ENCODE data around the gene ERO1A. TPM values are rescaled to one million over a fixed set of nuclear protein-coding genes. Genes with fewer than 3 reads are reported as not detected.
A peak's percentile ranks its signal among the peaks of the same experiment; 100 is the strongest.

Gene ERO1A
- polyA plus RNA-seq, 1 donor from 2014 or later, result 45.7 TPM

DNA sequence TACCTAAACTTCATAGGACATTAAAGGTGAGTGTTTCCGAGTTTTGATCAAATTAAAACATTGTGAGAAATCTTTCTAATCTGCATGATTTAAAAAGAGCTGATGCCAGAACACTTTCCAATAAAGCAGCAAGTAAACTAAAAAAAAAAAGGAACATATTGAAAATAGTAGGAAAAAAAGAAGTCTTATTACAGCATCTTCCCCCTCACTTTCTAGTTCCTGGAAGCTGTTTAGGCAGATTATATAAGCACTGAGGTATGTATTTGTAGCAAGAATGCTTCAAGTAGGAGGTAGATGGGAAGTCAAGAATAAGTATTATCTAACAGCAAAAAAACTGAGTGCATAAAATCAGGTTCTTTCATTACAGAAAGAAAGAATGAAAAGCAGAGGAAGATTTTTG, 45.8 kb downstream of the ERO1A start:
- Histone ChIP-seq H3K9ac (ENCODE audit: low read length) (no peak overlapping the region), H4K20me1 (ENCODE audit: insufficient read depth) (no peaks in the 10 kb centered on the region), H3K4me2 (ENCODE audit: low read length) (no peak overlapping the region), H3K79me2 (replicated peaks; ENCODE audit: insufficient read depth, low read length) (no peaks in the 10 kb centered on the region), H3K36me3 (ENCODE audit: insufficient read depth, low read length) (peaks cover 8% of the 10 kb centered on the region), H3K9me3 (ENCODE audit: low read length) (no peaks in the 10 kb centered on the region), H3F3A (ENCODE audit: insufficient read depth, low read length, poor library complexity, severe bottlenecking) (no peaks in the 10 kb centered on the region), H2AFZ (ENCODE audit: low read depth, low read length) (no peak overlapping the region), H3K4me3 (ENCODE audit: low read length) (no peak overlapping the region), H3K9me2 (ENCODE audit: insufficient read depth, low read length) (no peaks in the 10 kb centered on the region), H3K27ac (ENCODE audit: low read length) (no peak overlapping the region), H3K27me3 (ENCODE audit: insufficient read depth, low read depth, low read length) (no peaks in the 10 kb centered on the region)
- TF ChIP-seq REST (IDR thresholded peaks at IDR 0.05; ENCODE audit: borderline replicate concordance), result no peak
- TF ChIP-seq EZH2 (IDR thresholded peaks at IDR 0.05; ENCODE audit: borderline replicate concordance, insufficient read depth, low read length, poor library complexity, severe bottlenecking), result no peak
- TF ChIP-seq EP300 (conservative IDR thresholded peaks at IDR 0.05; ENCODE audit: poor library complexity, severe bottlenecking), result no peak
- TF ChIP-seq POLR2AphosphoS5 (IDR thresholded peaks at IDR 0.05), result no peak
- no peak for TF ChIP-seq TAF1 (IDR thresholded peaks at IDR 0.05; ENCODE audit: low read depth)
- no peak for TF ChIP-seq SMC3 (conservative IDR thresholded peaks at IDR 0.05; ENCODE audit: poor library complexity)
- no peak for TF ChIP-seq CTCF (IDR thresholded peaks at IDR 0.05; ENCODE audit: poor library complexity, severe bottlenecking)
- TF ChIP-seq RAD21 (conservative IDR thresholded peaks at IDR 0.05), result no peak

- no peaks in the 10 kb centered on the region for H3K9me2 ChIP-seq (ENCODE audit: insufficient read depth, low read length)
- no peak for TF ChIP-seq SMC3 (conservative IDR thresholded peaks at IDR 0.05; ENCODE audit: poor library complexity)
- TF ChIP-seq POLR2AphosphoS5 (IDR thresholded peaks at IDR 0.05), result peak; percentile 9
- no peak overlapping the region for H3K4me2 ChIP-seq (ENCODE audit: low read length)
- H3K36me3 ChIP-seq (ENCODE audit: insufficient read depth, low read length), result peaks cover 22% of the 10 kb centered on the region
- H3K79me2 ChIP-seq (replicated peaks; ENCODE audit: insufficient read depth, low read length), result no peaks in the 10 kb centered on the region
- no peaks in the 10 kb centered on the region for H3F3A ChIP-seq (ENCODE audit: insufficient read depth, low read length, poor library complexity, severe bottlenecking)
- H3K9me3 ChIP-seq (ENCODE audit: low read length), result peaks cover 7% of the 10 kb centered on the region
- no peak overlapping the region for H3K9ac ChIP-seq (ENCODE audit: low read length)
- H4K20me1 ChIP-seq (ENCODE audit: insufficient read depth), result no peaks in the 10 kb centered on the region
- no peak overlapping the region for H3K27ac ChIP-seq (ENCODE audit: low read length)
- no peak overlapping the region for H2AFZ ChIP-seq (ENCODE audit: low read depth, low read length)
- no peak overlapping the region for H3K4me3 ChIP-seq (ENCODE audit: low read length)
- H3K27me3 ChIP-seq (ENCODE audit: insufficient read depth, low read depth, low read length), result no peaks in the 10 kb centered on the region
Observed at GRCh38 chr14:52641745-52642144, 53.6 kb downstream of the ERO1A start.

- H3K27me3 ChIP-seq (ENCODE audit: insufficient read depth, low read depth, low read length), result no peaks in the 10 kb centered on the region
- H4K20me1 ChIP-seq (ENCODE audit: insufficient read depth), result no peaks in the 10 kb centered on the region
- no peak overlapping the region for H2AFZ ChIP-seq (ENCODE audit: low read depth, low read length)
- peaks cover 13% of the 10 kb centered on the region for H3K36me3 ChIP-seq (ENCODE audit: insufficient read depth, low read length)
- H3K9ac ChIP-seq (ENCODE audit: low read length), result no peak overlapping the region
- H3F3A ChIP-seq (ENCODE audit: insufficient read depth, low read length, poor library complexity, severe bottlenecking), result no peaks in the 10 kb centered on the region
- no peak overlapping the region for H3K4me3 ChIP-seq (ENCODE audit: low read length)
- TF ChIP-seq MXI1 (conservative IDR thresholded peaks at IDR 0.05; ENCODE audit: poor library complexity, severe bottlenecking) (no peak), SMC3 (conservative IDR thresholded peaks at IDR 0.05; ENCODE audit: poor library complexity) (no peak), CTCF (IDR thresholded peaks at IDR 0.05; ENCODE audit: poor library complexity, severe bottlenecking) (no peak), REST (IDR thresholded peaks at IDR 0.05; ENCODE audit: borderline replicate concordance) (no peak), EP300 (conservative IDR thresholded peaks at IDR 0.05; ENCODE audit: poor library complexity, severe bottlenecking) (no peak), TAF1 (IDR thresholded peaks at IDR 0.05; ENCODE audit: low read depth) (no peak), POLR2AphosphoS5 (IDR thresholded peaks at IDR 0.05) (no peak), RAD21 (conservative IDR thresholded peaks at IDR 0.05) (no peak), EZH2 (IDR thresholded peaks at IDR 0.05; ENCODE audit: borderline replicate concordance, insufficient read depth, low read length, poor library complexity, severe bottlenecking) (no peak)
- H3K4me2 ChIP-seq (ENCODE audit: low read length), result no peak overlapping the region
- H3K9me3 ChIP-seq (ENCODE audit: low read length), result peaks cover 7% of the 10 kb centered on the region
- H3K9me2 ChIP-seq (ENCODE audit: insufficient read depth, low read length), result no peaks in the 10 kb centered on the region
- H3K79me2 ChIP-seq (replicated peaks; ENCODE audit: insufficient read depth, low read length), result no peaks in the 10 kb centered on the region
- no peak overlapping the region for H3K27ac ChIP-seq (ENCODE audit: low read length)
Observed at GRCh38 chr14:52640137-52640536, 55.2 kb downstream of the ERO1A start.

Measured in neural cell (in vitro differentiated cells).